Vagina (tissue), 2 donors: Measurements from ENCODE around the gene RASAL2.

Experiments used
- CTCF ChIP-seq, 3 experiments: fragments of 450-650 bp in 2 of 3; fragments of 200-600 bp in 1 of 3; sonication (generic) in 1 of 3; IDR thresholded peaks; one replicate each; pipeline ENCODE4 v1.5.1; 2017 to 2019; ENCODE audit warnings: antibody characterized with exemption in 3 of 3, mild to moderate bottlenecking in 2 of 3, moderate library complexity in 2 of 3
- POLR2A ChIP-seq, 2 donors: fragments of 450-650 bp; IDR thresholded peaks; one replicate each; pipeline ENCODE4 v1.6.1; 2017; ENCODE audit warnings: antibody characterized with exemption in 2 of 2, mild to moderate bottlenecking in 2 of 2, moderate library complexity in 2 of 2

GRCh38 chr1:178506669-178507068, 412.8 kb downstream of the RASAL2 start:
- TF ChIP-seq CTCF (IDR thresholded peaks at IDR 0.05) (no peak), POLR2A (IDR thresholded peaks at IDR 0.05) (no peak)
